Loucy (cell line): ENCODE measurements around the gene TMEM43.

Source experiments
- H2AFZ ChIP-seq: fragments of 200-600 bp; sonication (generic); 2 replicates; pipeline ENCODE4 v1.6.0; 2016; ENCODE audit warnings: antibody characterized with exemption, mild to moderate bottlenecking, low read length, moderate library complexity
- H3F3A ChIP-seq: fragments of 200-600 bp; 2 replicates; pipeline ENCODE4 v1.6.0; 2016; ENCODE audit warnings: antibody characterized with exemption, low read depth, mild to moderate bottlenecking
- H3K27me3 ChIP-seq: fragments of 200-600 bp; sonication (generic); 2 replicates; pipeline ENCODE4 v1.6.1; 2014; ENCODE audit warnings: low read length, mild to moderate bottlenecking; ENCODE audit not compliant: insufficient read depth, poor library complexity, severe bottlenecking
- H3K36me3 ChIP-seq: fragments of 200-600 bp; sonication (generic); 2 replicates; pipeline ENCODE4 v1.6.1; 2016; ENCODE audit warnings: low read length; ENCODE audit not compliant: insufficient read depth
- H3K4me1 ChIP-seq: fragments of 200-600 bp; sonication (generic); 2 replicates; pipeline ENCODE4 v1.5.1; 2014; ENCODE audit warnings: low read length, mild to moderate bottlenecking; ENCODE audit not compliant: insufficient read depth, poor library complexity, severe bottlenecking
- H3K4me2 ChIP-seq: fragments of 200-600 bp; sonication (generic); 2 replicates; pipeline ENCODE4 v1.6.0; 2014; ENCODE audit warnings: antibody characterized with exemption, low read length, low read depth, mild to moderate bottlenecking; ENCODE audit not compliant: poor library complexity, severe bottlenecking
- H3K4me3 ChIP-seq: fragments of 200-600 bp; sonication (generic); 2 replicates; pipeline ENCODE4 v1.5.1; 2014; ENCODE audit warnings: low read length, mild to moderate bottlenecking, mixed read lengths; ENCODE audit not compliant: poor library complexity, severe bottlenecking
- H3K79me2 ChIP-seq: fragments of 200-600 bp; sonication (generic); 2 replicates; pipeline ENCODE4 v1.6.1; 2014; ENCODE audit warnings: low read length; ENCODE audit not compliant: insufficient read depth
- H3K9ac ChIP-seq: fragments of 200-600 bp; sonication (generic); 2 replicates; pipeline ENCODE4 v1.6.0; 2014; ENCODE audit warnings: mild to moderate bottlenecking, low read depth, low read length, moderate library complexity; ENCODE audit not compliant: poor library complexity, severe bottlenecking
- H3K9me2 ChIP-seq: fragments of 200-600 bp; sonication (generic); replicated peaks from 2 replicates; pipeline ENCODE4 v1.6.1; 2016; ENCODE audit warnings: low read depth, low read length, mixed read lengths
- H3K9me3 ChIP-seq: fragments of 200-600 bp; sonication (generic); 2 replicates; pipeline ENCODE4 v1.6.1; 2014; ENCODE audit warnings: mild to moderate bottlenecking, antibody characterized with exemption, low read length, low read depth; ENCODE audit not compliant: insufficient read depth
- H4K20me1 ChIP-seq: fragments of 200-600 bp; sonication (generic); 2 replicates; pipeline ENCODE4 v1.6.0; 2014; ENCODE audit warnings: antibody characterized with exemption, low read length, mild to moderate bottlenecking; ENCODE audit not compliant: insufficient read depth, poor library complexity, severe bottlenecking
- EZH2phosphoT487 ChIP-seq: fragments of 200-600 bp; IDR thresholded peaks from 2 replicates; pipeline ENCODE4 v1.6.1; 2018; ENCODE audit warnings: antibody characterized with exemption, mild to moderate bottlenecking, moderate library complexity, borderline replicate concordance
- TF ChIP-seq, protein P1 (sequence below): fragments of 200-600 bp; sonication (generic); conservative IDR thresholded peaks from 2 replicates; pipeline ENCODE4 v1.5.1; 2014; ENCODE audit warnings: mild to moderate bottlenecking, antibody characterized with exemption, low read length

TMEM43 gene

DNA sequence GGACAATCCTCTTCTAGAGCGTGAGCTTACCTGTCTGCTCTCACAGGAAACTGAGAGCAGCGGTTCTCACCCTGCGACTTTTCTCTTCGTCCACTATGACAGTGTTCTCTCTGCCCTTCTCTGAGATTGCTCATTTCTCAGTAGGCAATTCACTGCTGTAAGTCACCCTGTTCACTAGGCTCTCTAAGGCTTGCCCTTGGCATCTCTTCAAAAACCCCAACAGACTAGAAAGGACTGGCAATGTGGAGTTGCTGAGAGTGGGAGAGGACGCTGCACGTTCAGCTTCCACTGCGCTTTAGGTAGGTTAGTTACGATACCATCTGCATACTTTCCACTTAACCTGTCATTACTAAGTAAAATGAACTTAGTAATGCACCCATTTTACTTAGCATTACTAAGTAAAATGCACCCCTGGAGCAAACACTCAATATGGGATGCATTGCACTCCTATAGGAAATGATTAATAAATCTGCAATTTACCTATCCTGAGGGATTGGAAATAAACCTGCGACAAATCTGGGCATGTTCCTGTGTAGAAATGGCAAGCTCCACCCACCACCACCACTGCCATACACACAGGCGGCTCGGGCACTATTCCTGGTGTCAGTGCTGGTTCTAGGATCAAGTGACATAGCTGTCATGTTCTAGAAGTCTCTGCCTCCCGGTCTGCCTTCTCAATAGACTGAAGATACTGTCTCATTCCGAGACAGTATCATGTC, 32.1 kb downstream of the TMEM43 start:
- no peaks in the 10 kb centered on the region for H3K4me1 ChIP-seq
- H4K20me1 ChIP-seq: no peaks in the 10 kb centered on the region
- no peaks in the 10 kb centered on the region for H3K27me3 ChIP-seq
- no peak overlapping the region for H3K9ac ChIP-seq
- H3K9me3 ChIP-seq: peaks cover 7% of the 10 kb centered on the region; the same call in 1 of the 2 replicates
- no peaks in the 10 kb centered on the region for H3F3A ChIP-seq
- H3K4me2 ChIP-seq: no peak overlapping the region
- no peak overlapping the region for H3K4me3 ChIP-seq
- H3K36me3 ChIP-seq: peaks cover 51% of the 10 kb centered on the region
- TF ChIP-seq, protein P1, sequence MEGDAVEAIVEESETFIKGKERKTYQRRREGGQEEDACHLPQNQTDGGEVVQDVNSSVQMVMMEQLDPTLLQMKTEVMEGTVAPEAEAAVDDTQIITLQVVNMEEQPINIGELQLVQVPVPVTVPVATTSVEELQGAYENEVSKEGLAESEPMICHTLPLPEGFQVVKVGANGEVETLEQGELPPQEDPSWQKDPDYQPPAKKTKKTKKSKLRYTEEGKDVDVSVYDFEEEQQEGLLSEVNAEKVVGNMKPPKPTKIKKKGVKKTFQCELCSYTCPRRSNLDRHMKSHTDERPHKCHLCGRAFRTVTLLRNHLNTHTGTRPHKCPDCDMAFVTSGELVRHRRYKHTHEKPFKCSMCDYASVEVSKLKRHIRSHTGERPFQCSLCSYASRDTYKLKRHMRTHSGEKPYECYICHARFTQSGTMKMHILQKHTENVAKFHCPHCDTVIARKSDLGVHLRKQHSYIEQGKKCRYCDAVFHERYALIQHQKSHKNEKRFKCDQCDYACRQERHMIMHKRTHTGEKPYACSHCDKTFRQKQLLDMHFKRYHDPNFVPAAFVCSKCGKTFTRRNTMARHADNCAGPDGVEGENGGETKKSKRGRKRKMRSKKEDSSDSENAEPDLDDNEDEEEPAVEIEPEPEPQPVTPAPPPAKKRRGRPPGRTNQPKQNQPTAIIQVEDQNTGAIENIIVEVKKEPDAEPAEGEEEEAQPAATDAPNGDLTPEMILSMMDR: no peak
- TF ChIP-seq EZH2phosphoT487: no peak
- H3K9me2 ChIP-seq: no peaks in the 10 kb centered on the region
- H2AFZ ChIP-seq: no peak overlapping the region
- no peaks in the 10 kb centered on the region for H3K79me2 ChIP-seq

GRCh38 chr3:14157951-14158350, 33.1 kb downstream of the TMEM43 start:
- Histone ChIP-seq H3K4me1 (no peaks in the 10 kb centered on the region), H3K79me2 (no peaks in the 10 kb centered on the region), H3K36me3 (peaks cover 60% of the 10 kb centered on the region), H2AFZ (no peak overlapping the region), H3K4me2 (no peak overlapping the region), H3K27me3 (no peaks in the 10 kb centered on the region), H4K20me1 (no peaks in the 10 kb centered on the region), H3K9me3 (peaks cover 7% of the 10 kb centered on the region; the same call in 1 of the 2 replicates), H3K9ac (no peak overlapping the region), H3K4me3 (no peak overlapping the region), H3F3A (no peaks in the 10 kb centered on the region), H3K9me2 (no peaks in the 10 kb centered on the region)
- TF ChIP-seq, protein P1: no peak
- TF ChIP-seq EZH2phosphoT487: no peak

DNA sequence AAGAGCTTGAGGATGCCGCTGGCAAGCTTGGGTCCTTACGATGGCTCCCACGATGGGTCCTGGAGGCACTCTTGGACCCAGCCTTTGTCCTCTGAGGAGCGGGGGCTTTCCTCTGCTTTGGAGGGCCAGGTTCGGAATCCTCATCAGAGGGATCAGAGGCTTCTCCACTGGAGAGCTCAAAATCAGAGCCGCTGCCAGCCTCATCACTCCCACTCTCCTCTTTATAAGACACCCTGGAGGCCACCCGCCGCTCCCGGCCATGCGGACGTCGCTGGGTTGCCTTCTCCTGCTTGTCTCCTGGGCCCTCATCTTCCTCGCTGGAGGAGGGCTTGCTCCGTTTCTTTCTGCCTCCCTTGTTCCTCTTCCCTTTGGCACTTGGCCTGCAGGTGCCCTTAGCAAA, 33.5 kb downstream of the TMEM43 start:
- Histone ChIP-seq H3K4me2 (no peak overlapping the region), H3K36me3 (peaks cover 63% of the 10 kb centered on the region), H3F3A (no peaks in the 10 kb centered on the region), H3K79me2 (no peaks in the 10 kb centered on the region), H3K4me1 (no peaks in the 10 kb centered on the region), H2AFZ (no peak overlapping the region), H3K9me2 (no peaks in the 10 kb centered on the region), H3K27me3 (no peaks in the 10 kb centered on the region), H3K9ac (no peak overlapping the region), H3K9me3 (peaks cover 7% of the 10 kb centered on the region; the same call in 1 of the 2 replicates), H4K20me1 (no peaks in the 10 kb centered on the region), H3K4me3 (no peak overlapping the region)
- no peak for TF ChIP-seq EZH2phosphoT487
- TF ChIP-seq, protein P1: no peak
